ENCODE measurements around the gene ACOT2.
"Not testable (repeated sequence)": the region's sequence is repeated elsewhere in the genome, so short reads cannot be mapped to it uniquely, and the experiment has no call there.

DNA sequence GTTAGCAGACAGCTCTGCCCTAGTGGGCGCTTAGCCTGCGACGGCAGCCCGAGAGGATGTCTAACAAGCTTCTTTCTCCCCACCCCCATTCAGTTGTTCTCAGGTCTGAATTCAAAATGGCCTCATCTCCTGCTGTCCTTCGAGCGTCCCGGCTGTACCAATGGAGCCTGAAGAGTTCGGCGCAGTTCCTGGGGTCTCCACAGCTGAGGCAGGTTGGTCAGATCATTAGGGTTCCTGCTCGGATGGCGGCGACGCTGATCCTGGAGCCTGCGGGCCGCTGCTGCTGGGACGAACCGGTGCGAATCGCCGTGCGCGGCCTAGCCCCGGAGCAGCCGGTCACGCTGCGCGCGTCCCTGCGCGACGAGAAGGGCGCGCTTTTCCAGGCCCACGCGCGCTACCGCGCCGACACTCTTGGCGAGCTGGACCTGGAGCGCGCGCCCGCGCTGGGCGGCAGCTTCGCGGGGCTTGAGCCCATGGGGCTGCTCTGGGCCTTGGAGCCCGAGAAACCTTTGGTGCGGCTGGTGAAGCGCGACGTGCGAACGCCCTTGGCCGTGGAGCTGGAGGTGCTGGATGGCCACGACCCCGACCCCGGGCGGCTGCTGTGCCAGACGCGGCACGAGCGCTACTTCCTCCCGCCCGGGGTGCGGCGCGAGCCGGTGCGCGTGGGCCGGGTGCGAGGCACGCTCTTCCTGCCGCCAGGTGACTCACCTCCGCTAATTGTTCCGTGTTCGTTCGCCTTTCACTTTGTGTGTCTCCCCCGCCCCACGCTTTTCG lies at the start of gene ACOT2:
- not testable (repeated sequence) for TF ChIP-seq EZH2 (IDR thresholded peaks at IDR 0.05; ENCODE audit: insufficient read depth, poor library complexity, severe bottlenecking); EZH2phosphoT487 (IDR thresholded peaks at IDR 0.05; ENCODE audit: insufficient read depth, low read depth)
